Transverse colon (tissue), 4 donors: ENCODE measurements around the gene PRR30. TPM values are rescaled to one million over a fixed set of nuclear protein-coding genes. Genes with fewer than 3 reads are reported as not detected.

Experiments
- DNase-seq: peaks from one replicate; pipeline ENCODE4 v3.0.0-alpha.2; 2019
- H3K27ac ChIP-seq, 4 donors: fragments of 200-600 bp; sonication (generic); 2 replicates each; pipeline ENCODE4 v1.5.1; 2016 to 2018; ENCODE audit warnings: inconsistent platforms in 4 of 4
- H3K27me3 ChIP-seq: fragments of 200-600 bp; sonication (generic); 2 replicates; pipeline ENCODE4 v1.5.1; 2017; ENCODE audit warnings: inconsistent platforms
- H3K36me3 ChIP-seq, 4 donors: fragments of 200-600 bp; sonication (generic); 2 replicates each; pipeline ENCODE4 v1.5.1; 2017 to 2019; ENCODE audit warnings: inconsistent platforms in 4 of 4
- H3K4me1 ChIP-seq, 4 donors: fragments of 200-600 bp; sonication (generic); 2 replicates each; pipeline ENCODE4 v1.5.1; 2017 to 2020; ENCODE audit warnings: inconsistent platforms in 4 of 4
- H3K4me3 ChIP-seq, 4 donors: fragments of 200-600 bp; sonication (generic); 1 replicate in 1 of 4; 2 replicates in 3 of 4; pipeline versions ENCODE4 v1.5.1 to v1.6.1; 2017 to 2019; ENCODE audit warnings: inconsistent platforms in 4 of 4
- H3K9me3 ChIP-seq, 2 donors: fragments of 200-600 bp; sonication (generic); 2 replicates each; pipeline ENCODE4 v1.5.1; 2017 to 2019; ENCODE audit warnings: inconsistent platforms in 2 of 2
- CTCF ChIP-seq, 5 experiments: fragments of 200-600 bp in 3 of 5; fragments of 450-650 bp in 2 of 5; sonication (generic) in 3 of 5; IDR thresholded peaks; 1 replicate in 2 of 5; 2 replicates in 3 of 5; pipeline ENCODE4 v1.5.1; 2016 to 2017; ENCODE audit warnings: antibody characterized with exemption in 5 of 5, inconsistent platforms in 3 of 5, mild to moderate bottlenecking in 2 of 5, moderate library complexity in 1 of 5
- EP300 ChIP-seq: sonication (generic); formaldehyde crosslinking; IDR thresholded peaks from one replicate; pipeline ENCODE4 v1.6.1; 2017; ENCODE audit warnings: antibody characterized with exemption, low read depth
- POLR2A ChIP-seq: fragments of 450-650 bp; IDR thresholded peaks from one replicate; pipeline ENCODE4 v1.6.1; 2016; ENCODE audit warnings: antibody characterized with exemption, mild to moderate bottlenecking, moderate library complexity
- POLR2AphosphoS5 ChIP-seq, 3 donors: sonication (generic); formaldehyde crosslinking; IDR thresholded peaks; one replicate each; pipeline ENCODE4 v1.6.1; 2016; ENCODE audit warnings: antibody characterized with exemption in 3 of 3
- WGBS, 2 donors: methylation state at CpG; one replicate each; pipeline ENCODE4 v1.1.5; 2018; ENCODE audit warnings: low coverage in 1 of 2; 5-methylcytosine and 5-hydroxymethylcytosine counted together
- in situ Hi-C, 4 donors: fragments of 200-750 bp; cut with MboI; loops; one replicate each; pipeline versions ENCODE4 v1.15.0 to v1.15.1; 2017; ENCODE audit warnings: low sequenced_read_pairs in 3 of 4, low pct_ligation_motif_present in 1 of 4, low pct_unique_long_range_greater_than_20kb in 1 of 4
- intact Hi-C: fragments of 100-400 bp; cut with DNase I; formaldehyde crosslinking; loops from one replicate; pipeline ENCODE4 v1.15.1; 2023; ENCODE audit warnings: low total_unique reads
- total RNA-seq, 4 donors: library from RNA; depleted of rRNA; stranded (reverse); fragments of >200 nt; gene quantifications; one replicate each; pipeline ENCODE4 v1.1.0, GENCODE V29; 2016

PRR30 gene
- total RNA-seq, 4 donors from 2014 or later = not detected

GRCh38 chr2:27164960-27165763 is 26.0 kb upstream of the PRR30 start:
- peak overlapping the region in 1 of 4 donors; percentile 22 for H3K27ac ChIP-seq
- no peaks in the 10 kb centered on the region for H3K9me3 ChIP-seq
- in situ Hi-C loops (no loop called here), intact Hi-C loops (no loop called here)
- peaks cover 0 to 4% (median 4%) of the 10 kb centered on the region in 4 donors for H3K4me1 ChIP-seq
- no peaks in the 10 kb centered on the region for H3K27me3 ChIP-seq
- WGBS, 2 donors = 82 to 85% methylated on average over 7 to 8 of the region's 8 CpGs
- no peak for TF ChIP-seq POLR2A
- no peak for TF ChIP-seq CTCF (IDR thresholded peaks at IDR 0.05)
- TF ChIP-seq EP300 = no peak
- TF ChIP-seq POLR2AphosphoS5 (IDR thresholded peaks at IDR 0.05) = no peak
- no peak overlapping the region for H3K4me3 ChIP-seq
- no peak for DNase-seq
- no peaks in the 10 kb centered on the region for H3K36me3 ChIP-seq

- no peaks in the 10 kb centered on the region for H3K4me1 ChIP-seq
- no peak overlapping the region for H3K4me3 ChIP-seq
- no peak for TF ChIP-seq CTCF (IDR thresholded peaks at IDR 0.05)
- no peak for TF ChIP-seq POLR2AphosphoS5 (IDR thresholded peaks at IDR 0.05)
- no peak for TF ChIP-seq EP300
- no peak for TF ChIP-seq POLR2A
- H3K27ac ChIP-seq = peak overlapping the region in 3 of 4 donors; percentile 10 to 26 (median 16)
- H3K36me3 ChIP-seq = no peaks in the 10 kb centered on the region
- H3K27me3 ChIP-seq = no peaks in the 10 kb centered on the region
- intact Hi-C loops (no loop called here), in situ Hi-C loops (no loop called here)
- 75 to 84% methylated on average over 6 to 15 of the region's 15 CpGs for WGBS, 2 donors
- DNase-seq = no peak
- H3K9me3 ChIP-seq = no peaks in the 10 kb centered on the region
Measured at GRCh38 chr2:27162151-27163121, 23.2 kb upstream of the PRR30 start.

- in situ Hi-C loops (no loop called here), intact Hi-C loops (no loop called here)
- no peaks in the 10 kb centered on the region for H3K36me3 ChIP-seq
- no peaks in the 10 kb centered on the region for H3K9me3 ChIP-seq
- no peak overlapping the region for H3K27ac ChIP-seq
- no peak overlapping the region for H3K4me3 ChIP-seq
- H3K4me1 ChIP-seq = no peaks in the 10 kb centered on the region
- H3K27me3 ChIP-seq = no peaks in the 10 kb centered on the region
- WGBS, 2 donors = 56 to 83% methylated on average over 3 to 9 of the region's 9 CpGs
- DNase-seq = no peak
- TF ChIP-seq CTCF (IDR thresholded peaks at IDR 0.05) (no peak), EP300 (no peak), POLR2A (no peak), POLR2AphosphoS5 (IDR thresholded peaks at IDR 0.05) (no peak)
Measured at GRCh38 chr2:27160191-27160590, 21.0 kb upstream of the PRR30 start.

- no peak for TF ChIP-seq POLR2A
- TF ChIP-seq POLR2AphosphoS5 (IDR thresholded peaks at IDR 0.05) = no peak
- TF ChIP-seq CTCF (IDR thresholded peaks at IDR 0.05) = no peak
- TF ChIP-seq EP300 = no peak
- no peak for DNase-seq
- no peak overlapping the region for H3K4me3 ChIP-seq
- 82% methylated on average over 4 of the region's 6 CpGs; no CpG with 5 or more reads in 1 of the 2 donors for WGBS, 2 donors
- no peaks in the 10 kb centered on the region for H3K27me3 ChIP-seq
- in situ Hi-C loops = no loop called here
- no peak overlapping the region for H3K27ac ChIP-seq
- H3K9me3 ChIP-seq = no peaks in the 10 kb centered on the region
- H3K4me1 ChIP-seq = no peaks in the 10 kb centered on the region
- intact Hi-C loops = no loop called here
- no peaks in the 10 kb centered on the region for H3K36me3 ChIP-seq
Measured at GRCh38 chr2:27159271-27159670, 20.1 kb upstream of the PRR30 start.
